ENCODE data around the gene MPIG6B.

- no peak for TF ChIP-seq ZNF565 (CRISPR knock-in tag; conservative IDR thresholded peaks at IDR 0.05; ENCODE audit: low read depth)
- TF ChIP-seq TCF4 (CRISPR knock-in tag; IDR thresholded peaks at IDR 0.05; ENCODE audit: borderline replicate concordance), result no peak
- TF ChIP-seq BACH2 (CRISPR knock-in tag; IDR thresholded peaks at IDR 0.05; ENCODE audit: borderline replicate concordance), result no peak
- TF ChIP-seq, protein P1, sequence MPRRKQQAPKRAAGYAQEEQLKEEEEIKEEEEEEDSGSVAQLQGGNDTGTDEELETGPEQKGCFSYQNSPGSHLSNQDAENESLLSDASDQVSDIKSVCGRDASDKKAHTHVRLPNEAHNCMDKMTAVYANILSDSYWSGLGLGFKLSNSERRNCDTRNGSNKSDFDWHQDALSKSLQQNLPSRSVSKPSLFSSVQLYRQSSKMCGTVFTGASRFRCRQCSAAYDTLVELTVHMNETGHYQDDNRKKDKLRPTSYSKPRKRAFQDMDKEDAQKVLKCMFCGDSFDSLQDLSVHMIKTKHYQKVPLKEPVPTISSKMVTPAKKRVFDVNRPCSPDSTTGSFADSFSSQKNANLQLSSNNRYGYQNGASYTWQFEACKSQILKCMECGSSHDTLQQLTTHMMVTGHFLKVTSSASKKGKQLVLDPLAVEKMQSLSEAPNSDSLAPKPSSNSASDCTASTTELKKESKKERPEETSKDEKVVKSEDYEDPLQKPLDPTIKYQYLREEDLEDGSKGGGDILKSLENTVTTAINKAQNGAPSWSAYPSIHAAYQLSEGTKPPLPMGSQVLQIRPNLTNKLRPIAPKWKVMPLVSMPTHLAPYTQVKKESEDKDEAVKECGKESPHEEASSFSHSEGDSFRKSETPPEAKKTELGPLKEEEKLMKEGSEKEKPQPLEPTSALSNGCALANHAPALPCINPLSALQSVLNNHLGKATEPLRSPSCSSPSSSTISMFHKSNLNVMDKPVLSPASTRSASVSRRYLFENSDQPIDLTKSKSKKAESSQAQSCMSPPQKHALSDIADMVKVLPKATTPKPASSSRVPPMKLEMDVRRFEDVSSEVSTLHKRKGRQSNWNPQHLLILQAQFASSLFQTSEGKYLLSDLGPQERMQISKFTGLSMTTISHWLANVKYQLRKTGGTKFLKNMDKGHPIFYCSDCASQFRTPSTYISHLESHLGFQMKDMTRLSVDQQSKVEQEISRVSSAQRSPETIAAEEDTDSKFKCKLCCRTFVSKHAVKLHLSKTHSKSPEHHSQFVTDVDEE (CRISPR knock-in tag; IDR thresholded peaks at IDR 0.05), result no peak
- no peak for TF ChIP-seq OSR1 (CRISPR knock-in tag; IDR thresholded peaks at IDR 0.05)
- TF ChIP-seq, protein P2, sequence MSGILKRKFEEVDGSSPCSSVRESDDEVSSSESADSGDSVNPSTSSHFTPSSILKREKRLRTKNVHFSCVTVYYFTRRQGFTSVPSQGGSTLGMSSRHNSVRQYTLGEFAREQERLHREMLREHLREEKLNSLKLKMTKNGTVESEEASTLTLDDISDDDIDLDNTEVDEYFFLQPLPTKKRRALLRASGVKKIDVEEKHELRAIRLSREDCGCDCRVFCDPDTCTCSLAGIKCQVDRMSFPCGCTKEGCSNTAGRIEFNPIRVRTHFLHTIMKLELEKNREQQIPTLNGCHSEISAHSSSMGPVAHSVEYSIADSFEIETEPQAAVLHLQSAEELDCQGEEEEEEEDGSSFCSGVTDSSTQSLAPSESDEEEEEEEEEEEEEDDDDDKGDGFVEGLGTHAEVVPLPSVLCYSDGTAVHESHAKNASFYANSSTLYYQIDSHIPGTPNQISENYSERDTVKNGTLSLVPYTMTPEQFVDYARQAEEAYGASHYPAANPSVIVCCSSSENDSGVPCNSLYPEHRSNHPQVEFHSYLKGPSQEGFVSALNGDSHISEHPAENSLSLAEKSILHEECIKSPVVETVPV (CRISPR knock-in tag; IDR thresholded peaks at IDR 0.05), result no peak
- TF ChIP-seq, protein P3, sequence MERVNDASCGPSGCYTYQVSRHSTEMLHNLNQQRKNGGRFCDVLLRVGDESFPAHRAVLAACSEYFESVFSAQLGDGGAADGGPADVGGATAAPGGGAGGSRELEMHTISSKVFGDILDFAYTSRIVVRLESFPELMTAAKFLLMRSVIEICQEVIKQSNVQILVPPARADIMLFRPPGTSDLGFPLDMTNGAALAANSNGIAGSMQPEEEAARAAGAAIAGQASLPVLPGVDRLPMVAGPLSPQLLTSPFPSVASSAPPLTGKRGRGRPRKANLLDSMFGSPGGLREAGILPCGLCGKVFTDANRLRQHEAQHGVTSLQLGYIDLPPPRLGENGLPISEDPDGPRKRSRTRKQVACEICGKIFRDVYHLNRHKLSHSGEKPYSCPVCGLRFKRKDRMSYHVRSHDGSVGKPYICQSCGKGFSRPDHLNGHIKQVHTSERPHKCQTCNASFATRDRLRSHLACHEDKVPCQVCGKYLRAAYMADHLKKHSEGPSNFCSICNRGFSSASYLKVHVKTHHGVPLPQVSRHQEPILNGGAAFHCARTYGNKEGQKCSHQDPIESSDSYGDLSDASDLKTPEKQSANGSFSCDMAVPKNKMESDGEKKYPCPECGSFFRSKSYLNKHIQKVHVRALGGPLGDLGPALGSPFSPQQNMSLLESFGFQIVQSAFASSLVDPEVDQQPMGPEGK (CRISPR knock-in tag; IDR thresholded peaks at IDR 0.05; ENCODE audit: borderline replicate concordance), result no peak
- no peak for TF ChIP-seq ISL1 (CRISPR knock-in tag; IDR thresholded peaks at IDR 0.05)
- no peak for TF ChIP-seq RARB (CRISPR knock-in tag; IDR thresholded peaks at IDR 0.05)
These were observed 29.7 kb downstream of the MPIG6B start for GRCh38 chr6:31752739-31753319.
